Naive thymus-derived CD4-positive, alpha-beta T cell (primary cell): ENCODE results near the gene TMEM253. TPM values are rescaled to one million over a fixed set of nuclear protein-coding genes. Genes with fewer than 3 reads are reported as not detected.

Experiments used
- ATAC-seq: fragments of 150-1000 bp; cut with Tn5 transposase; 2 replicates; pipeline ENCODE4 v1.10.0; 2021; ENCODE audit warnings: mild to moderate bottlenecking, moderate library complexity
- CTCF ChIA-PET: fragments of 350-600 bp; sonication (Branson Sonifier 250); formaldehyde crosslinking; loops from one replicate; lab custom pipeline; 2021; ENCODE audit warnings: antibody characterized with exemption; lab: Charles Lee
- POLR2A ChIA-PET: fragments of 350-600 bp; sonication (Branson Sonifier 250); formaldehyde crosslinking; loops from one replicate; lab custom pipeline; 2021; ENCODE audit warnings: antibody characterized with exemption, inconsistent platforms; lab: Charles Lee
- DNase-seq, 9 donors: peaks; one replicate each; pipeline versions ENCODE4 v3.0.0 to v3.0.0-alpha.2; 2020 to 2022; ENCODE audit warnings: mixed read lengths in 1 of 9
- H3K27ac ChIP-seq: one replicate; pipeline ENCODE4 v1.7.0; 2013; ENCODE audit warnings: mild to moderate bottlenecking, low read depth, low read length, moderate library complexity
- H3K27me3 ChIP-seq, 2 donors: one replicate each; pipeline ENCODE4 v1.7.0; 2013; ENCODE audit warnings: low read length in 2 of 2, mild to moderate bottlenecking in 2 of 2, moderate library complexity in 2 of 2; ENCODE audit not compliant: control insufficient read depth in 2 of 2, insufficient read depth in 2 of 2
- H3K36me3 ChIP-seq, 3 experiments: 1 replicate in 2 of 3; 2 replicates in 1 of 3; pipeline ENCODE4 v1.7.0; 2013; ENCODE audit warnings: low read length in 3 of 3, mild to moderate bottlenecking in 3 of 3, moderate library complexity in 1 of 3; ENCODE audit not compliant: insufficient read depth in 3 of 3, control insufficient read depth in 2 of 3
- H3K4me1 ChIP-seq, 2 donors: one replicate each; pipeline ENCODE4 v1.7.0; 2013; ENCODE audit warnings: low read length in 2 of 2, mild to moderate bottlenecking in 2 of 2, moderate library complexity in 1 of 2; ENCODE audit not compliant: control insufficient read depth in 2 of 2, insufficient read depth in 2 of 2
- H3K4me3 ChIP-seq: 2 replicates; pipeline ENCODE4 v1.7.0; 2013; ENCODE audit warnings: mild to moderate bottlenecking, low read length
- H3K9me3 ChIP-seq, 3 experiments: 1 replicate in 2 of 3; 2 replicates in 1 of 3; pipeline ENCODE4 v1.7.0; 2013; ENCODE audit warnings: low read length in 3 of 3; ENCODE audit not compliant: control insufficient read depth in 2 of 3
- H3K27ac Mint-ChIP-seq, 9 donors: one replicate each; pipeline ENCODE4 v1.8.0; 2020 to 2022; ENCODE audit warnings: mixed read lengths in 9 of 9, mild to moderate bottlenecking in 8 of 9, moderate library complexity in 5 of 9, inconsistent platforms in 2 of 9
- H3K27me3 Mint-ChIP-seq, 5 donors: one replicate each; pipeline ENCODE4 v1.8.0; 2021 to 2022; ENCODE audit warnings: mixed read lengths in 5 of 5, mild to moderate bottlenecking in 1 of 5
- H3K36me3 Mint-ChIP-seq, 5 donors: one replicate each; pipeline ENCODE4 v1.8.0; 2020 to 2022; ENCODE audit warnings: mixed read lengths in 5 of 5, mild to moderate bottlenecking in 3 of 5, inconsistent platforms in 1 of 5
- H3K4me1 Mint-ChIP-seq, 7 donors: one replicate each; pipeline ENCODE4 v1.8.0; 2020 to 2022; ENCODE audit warnings: mixed read lengths in 7 of 7, mild to moderate bottlenecking in 3 of 7, inconsistent platforms in 1 of 7
- H3K4me3 Mint-ChIP-seq, 10 donors: one replicate each; pipeline ENCODE4 v1.8.0; 2020 to 2022; ENCODE audit warnings: mild to moderate bottlenecking in 10 of 10, mixed read lengths in 10 of 10, moderate library complexity in 6 of 10, inconsistent platforms in 2 of 10
- H3K9me3 Mint-ChIP-seq, 11 donors: one replicate each; pipeline ENCODE4 v1.8.0; 2020 to 2022; ENCODE audit warnings: mixed read lengths in 11 of 11, mild to moderate bottlenecking in 4 of 11, inconsistent platforms in 1 of 11, moderate library complexity in 1 of 11
- intact Hi-C, 2 donors: fragments of 100-400 bp; cut with micrococcal nuclease; formaldehyde crosslinking; loops; one replicate each; pipeline ENCODE4 v1.15.1; 2023
- polyA plus RNA-seq, 2 donors: library from polyadenylated mRNA; unstranded; fragments of 300-500 nt; fragmentation: Illumina TruSeq; gene quantifications; one replicate each; pipeline ENCODE4 v1.2.3, GENCODE V29; 2021
- total RNA-seq, 6 experiments: library from RNA in 5 of 6; stranded (reverse) in 5 of 6; gene quantifications; 1 replicate in 5 of 6; 2 replicates in 1 of 6; pipeline ENCODE4 v1.2.3 and lab custom pipeline; 2021 to 2026

The TMEM253 gene
- total RNA-seq (under 1 TPM in 3 of 5 experiments, not detected in 2; 0.56 to 0.73 (median 0.70) TPM), polyA plus RNA-seq (not detected), total RNA-seq (lab: John Stamatoyannopoulos, UW) (0.81 reads per million)

DNA sequence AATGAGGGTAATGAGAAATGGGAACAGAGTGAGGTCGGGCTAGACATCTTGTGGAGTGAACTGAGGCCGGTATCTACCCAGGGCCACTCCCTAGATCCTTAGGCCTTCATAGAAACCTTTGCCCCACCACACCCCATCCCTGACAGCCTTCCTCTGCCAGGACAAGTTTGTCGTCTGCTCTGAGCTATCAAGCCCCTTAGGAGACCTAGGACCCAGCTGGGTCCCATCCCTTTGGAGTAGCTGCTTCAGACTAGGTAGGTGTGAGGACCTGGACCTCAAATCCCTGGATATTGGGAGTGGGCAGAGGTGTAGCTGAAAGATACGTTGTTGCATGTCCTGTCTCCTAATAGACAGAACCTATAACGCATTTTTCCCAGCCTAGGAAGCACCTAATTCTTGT lies at the start of gene TMEM253:
TMEM253 (plus strand) TSS at position 136 of the 400 bp plus-strand sequence. CDS start 278 bp downstream, outside the sequence.
- H3K4me1 ChIP-seq = peaks cover 3 to 13% of the 10 kb centered on the region in 2 donors
- H3K9me3 ChIP-seq = no peaks in the 10 kb centered on the region
- Mint-ChIP-seq H3K9me3 (peaks cover 0 to 6% (median 0%) of the 10 kb centered on the region in 11 donors), H3K36me3 (peaks cover 0 to 1% (median 0%) of the 10 kb centered on the region in 5 donors), H3K4me3 (peak within 1 kb of the TSS in 3 of 10 donors; percentile 6 to 92 (median 52)), H3K27ac (peak within 1 kb of the TSS in 7 of 9 donors; percentile 68 to 94 (median 90)), H3K4me1 (peaks cover 22 to 38% (median 35%) of the 10 kb centered on the region in 7 donors), H3K27me3 (peaks cover 0 to 22% (median 0%) of the 10 kb centered on the region in 5 donors)
- intact Hi-C loops = loop anchor here (5.0 kb wide), 5 partner anchors 281 to 759 kb away; partner anchors contain the start of genes CHD8 (in 1 of the 2), PARP2 (in 1 of the 2), PIP4P1 (in 1 of the 2) and RNASE4 (in 1 of the 2)
- peaks cover 0 to 4% of the 10 kb centered on the region in 2 donors for H3K27me3 ChIP-seq
- ChIA-PET POLR2A (interaction anchor here (0.6 to 5.9 kb wide), 4 partner anchors 8 to 30 kb away, joined by 4 to 53 read pairs (median 8); no protein-coding TSS in a partner anchor), CTCF (interaction anchor here (1.3 to 2.6 kb wide), 5 partner anchors 9 to 86 kb away, joined by 3 to 17 read pairs (median 6); no protein-coding TSS in a partner anchor)
- ATAC-seq = no peak
- DNase-seq = no peak
- no peak within 1 kb of the TSS for H3K4me3 ChIP-seq
- no peaks in the 10 kb centered on the region for H3K36me3 ChIP-seq
- no peak within 1 kb of the TSS for H3K27ac ChIP-seq

DNA sequence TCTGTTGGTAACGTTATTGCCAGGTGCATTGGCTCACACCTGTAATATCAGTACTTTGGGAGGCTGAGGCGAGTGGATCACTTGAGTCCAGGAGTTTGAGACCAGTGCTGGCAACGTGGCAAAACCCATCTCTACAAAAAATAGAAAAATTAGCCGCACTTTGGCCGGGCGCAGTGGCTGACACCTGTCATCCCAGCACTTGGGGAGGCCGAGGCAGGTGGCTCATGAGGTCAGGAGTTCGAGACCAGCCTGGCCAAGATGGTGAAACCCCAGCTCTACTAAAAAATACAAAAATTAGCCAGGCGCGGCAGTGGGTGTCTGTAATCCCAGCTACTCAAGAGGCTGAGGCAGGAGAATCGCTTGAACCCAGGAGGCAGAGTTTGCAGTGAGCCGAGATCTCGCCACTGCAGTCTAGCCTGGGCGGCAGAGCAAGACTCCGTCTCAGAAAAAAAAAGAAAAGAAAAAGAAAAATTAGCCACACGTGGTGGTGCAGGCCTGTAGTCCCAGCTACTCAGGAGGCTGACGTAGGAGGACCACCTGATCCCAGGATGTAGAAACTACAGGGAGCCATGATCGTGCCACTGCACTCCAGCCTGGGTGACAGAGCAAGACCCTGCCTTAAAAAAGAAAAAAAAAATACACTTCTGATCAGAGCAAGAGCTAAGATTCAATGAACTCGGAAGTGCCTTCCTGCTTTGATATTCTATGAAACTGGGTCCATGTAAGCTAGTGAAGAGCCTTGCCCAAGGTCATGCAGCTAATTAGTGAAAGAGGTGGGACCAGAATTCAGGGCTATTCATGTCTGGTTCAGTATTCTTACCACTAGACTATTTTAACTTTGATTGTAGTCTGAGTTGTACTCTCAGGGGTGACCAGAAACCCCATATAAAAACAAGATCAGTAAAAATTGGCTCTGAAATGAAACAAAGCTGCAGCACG lies 47.4 kb upstream of the TMEM253 start:
- no peaks in the 10 kb centered on the region for H3K36me3 Mint-ChIP-seq
- H3K4me1 Mint-ChIP-seq = no peaks in the 10 kb centered on the region
- H3K4me3 Mint-ChIP-seq = no peak overlapping the region
- ATAC-seq (no peak), DNase-seq (no peak)
- intact Hi-C loops = no loop called here
- H3K9me3 Mint-ChIP-seq = no peaks in the 10 kb centered on the region
- Histone ChIP-seq H3K9me3 (no peaks in the 10 kb centered on the region), H3K4me1 (no peaks in the 10 kb centered on the region), H3K4me3 (no peak overlapping the region), H3K36me3 (no peaks in the 10 kb centered on the region), H3K27ac (no peak overlapping the region), H3K27me3 (peaks cover 0 to 4% of the 10 kb centered on the region in 2 donors)
- H3K27ac Mint-ChIP-seq = no peak overlapping the region
- POLR2A ChIA-PET = no interaction called here
- CTCF ChIA-PET = no interaction called here
- H3K27me3 Mint-ChIP-seq = peaks cover 0 to 21% (median 5%) of the 10 kb centered on the region in 5 donors

DNA sequence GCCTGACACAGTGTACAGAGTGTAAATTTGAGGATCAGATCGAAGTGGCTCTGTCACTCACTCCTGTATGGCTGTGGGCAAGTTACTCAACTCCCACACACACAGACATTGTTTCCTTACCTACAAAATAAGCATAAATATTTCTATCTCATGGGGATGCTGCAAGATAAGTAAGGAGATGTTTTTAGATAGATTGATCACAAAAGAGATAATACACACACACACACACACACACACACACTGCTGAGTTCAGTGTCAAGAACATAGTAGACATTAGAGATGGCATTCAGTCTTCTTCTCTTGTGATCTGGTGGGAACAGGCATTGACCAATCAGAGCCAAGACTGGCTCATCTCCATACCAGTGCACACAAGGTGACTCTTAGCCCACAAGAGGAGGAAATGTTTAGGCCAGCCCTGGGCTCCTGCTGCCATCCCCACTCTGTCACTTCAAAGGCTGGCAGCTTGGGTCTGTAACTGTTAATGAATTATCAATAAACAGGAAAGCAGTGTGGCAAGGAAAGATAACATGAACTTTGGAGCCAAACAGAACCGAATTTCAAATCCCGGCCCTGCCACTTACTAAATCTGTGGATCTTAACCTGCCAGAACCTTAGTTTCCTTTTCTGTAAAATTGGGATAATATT lies 46.6 kb upstream of the TMEM253 start:
- CTCF ChIA-PET = no interaction called here
- POLR2A ChIA-PET = no interaction called here
- Mint-ChIP-seq H3K9me3 (no peaks in the 10 kb centered on the region), H3K27ac (no peak overlapping the region), H3K36me3 (no peaks in the 10 kb centered on the region), H3K27me3 (peaks cover 0 to 19% (median 9%) of the 10 kb centered on the region in 5 donors), H3K4me1 (no peaks in the 10 kb centered on the region), H3K4me3 (no peak overlapping the region)
- H3K4me1 ChIP-seq = no peaks in the 10 kb centered on the region
- no peak overlapping the region for H3K4me3 ChIP-seq
- intact Hi-C loops = no loop called here
- ATAC-seq = no peak
- H3K36me3 ChIP-seq = no peaks in the 10 kb centered on the region
- H3K27ac ChIP-seq = no peak overlapping the region
- no peaks in the 10 kb centered on the region for H3K9me3 ChIP-seq
- DNase-seq = no peak
- H3K27me3 ChIP-seq = peaks cover 0 to 4% of the 10 kb centered on the region in 2 donors

- Histone ChIP-seq H3K4me1 (no peaks in the 10 kb centered on the region), H3K27me3 (peaks cover 0 to 4% of the 10 kb centered on the region in 2 donors), H3K4me3 (no peak overlapping the region), H3K36me3 (no peaks in the 10 kb centered on the region), H3K9me3 (no peaks in the 10 kb centered on the region), H3K27ac (no peak overlapping the region)
- no peak overlapping the region for H3K27ac Mint-ChIP-seq
- ChIA-PET CTCF (no interaction called here), POLR2A (no interaction called here)
- no peaks in the 10 kb centered on the region for H3K4me1 Mint-ChIP-seq
- DNase-seq = no peak
- intact Hi-C loops = no loop called here
- no peaks in the 10 kb centered on the region for H3K9me3 Mint-ChIP-seq
- no peak overlapping the region for H3K4me3 Mint-ChIP-seq
- no peaks in the 10 kb centered on the region for H3K36me3 Mint-ChIP-seq
- no peak for ATAC-seq
- peaks cover 0 to 18% (median 9%) of the 10 kb centered on the region in 5 donors for H3K27me3 Mint-ChIP-seq
Observed at GRCh38 chr14:21054768-21055145, 46.1 kb upstream of the TMEM253 start.

- H3K4me1 Mint-ChIP-seq = no peaks in the 10 kb centered on the region
- H3K4me3 Mint-ChIP-seq = no peak overlapping the region
- CTCF ChIA-PET = no interaction called here
- POLR2A ChIA-PET = no interaction called here
- no peak overlapping the region for H3K27ac Mint-ChIP-seq
- DNase-seq (no peak), ATAC-seq (no peak)
- Histone ChIP-seq H3K4me1 (no peaks in the 10 kb centered on the region), H3K27me3 (peaks cover 0 to 4% of the 10 kb centered on the region in 2 donors), H3K9me3 (no peaks in the 10 kb centered on the region), H3K36me3 (no peaks in the 10 kb centered on the region), H3K4me3 (no peak overlapping the region), H3K27ac (no peak overlapping the region)
- H3K9me3 Mint-ChIP-seq = no peaks in the 10 kb centered on the region
- H3K36me3 Mint-ChIP-seq = no peaks in the 10 kb centered on the region
- intact Hi-C loops = no loop called here
- peaks cover 4 to 20% (median 15%) of the 10 kb centered on the region in 5 donors for H3K27me3 Mint-ChIP-seq
Observed at GRCh38 chr14:21055432-21056117, 45.3 kb upstream of the TMEM253 start.

DNA sequence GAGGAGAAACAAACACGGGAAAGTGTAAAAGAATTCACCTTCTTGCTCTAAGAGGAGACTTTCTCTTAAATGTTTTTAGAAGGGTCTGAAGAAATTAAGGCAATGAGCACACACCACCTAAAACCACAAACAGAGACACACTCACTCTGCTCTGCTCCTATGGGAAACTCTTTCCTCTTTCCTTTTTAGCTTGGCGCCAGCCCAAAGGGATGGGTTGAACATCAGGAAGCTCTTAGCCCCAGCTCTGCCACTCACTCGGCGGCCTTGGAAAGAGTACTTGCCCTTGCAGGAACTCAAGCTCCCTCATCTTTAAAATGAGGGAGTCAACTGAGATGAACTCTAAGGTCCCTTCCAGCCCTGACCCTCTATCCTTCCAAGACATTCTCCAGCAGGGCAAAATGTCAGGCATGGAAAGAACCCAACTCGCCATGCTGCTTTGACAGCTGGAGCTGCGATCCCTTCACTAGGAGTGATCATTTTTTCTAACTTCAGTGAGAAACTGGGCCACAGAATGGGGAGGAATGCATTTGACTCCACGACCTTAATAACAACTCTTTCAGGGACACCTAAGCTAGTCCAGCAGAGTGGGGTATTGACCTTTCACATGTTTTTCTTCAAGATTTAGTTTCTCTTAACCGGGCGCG lies 44.2 kb upstream of the TMEM253 start:
- ATAC-seq (no peak), DNase-seq (no peak)
- Histone ChIP-seq H3K36me3 (no peaks in the 10 kb centered on the region), H3K4me3 (no peak overlapping the region), H3K27ac (no peak overlapping the region), H3K9me3 (no peaks in the 10 kb centered on the region), H3K4me1 (no peaks in the 10 kb centered on the region), H3K27me3 (no peaks in the 10 kb centered on the region)
- POLR2A ChIA-PET = no interaction called here
- H3K4me1 Mint-ChIP-seq = no peaks in the 10 kb centered on the region
- H3K27ac Mint-ChIP-seq = no peak overlapping the region
- intact Hi-C loops = no loop called here
- no peak overlapping the region for H3K4me3 Mint-ChIP-seq
- CTCF ChIA-PET = no interaction called here
- no peaks in the 10 kb centered on the region for H3K36me3 Mint-ChIP-seq
- no peaks in the 10 kb centered on the region for H3K9me3 Mint-ChIP-seq
- H3K27me3 Mint-ChIP-seq = peaks cover 12 to 22% (median 22%) of the 10 kb centered on the region in 5 donors
